Suppressor macrophage (primary cell): ENCODE measurements around the gene PSMA8.
"Not testable (repeated sequence)": the region's sequence is repeated elsewhere in the genome, so short reads cannot be mapped to it uniquely, and the experiment has no call there.

Experiments
- DNase-seq, 4 experiments: peaks; one replicate each; pipeline ENCODE4 v3.0.0-alpha.2; 2020 to 2022
- total RNA-seq, 17 experiments: gene quantifications; one replicate each; lab custom pipeline; 2026; ENCODE audit warnings: mixed read lengths in 6 of 17, inconsistent platforms in 3 of 17; lab: John Stamatoyannopoulos, UW

PSMA8 gene
- total RNA-seq, result 0 to 0.11 (median 0) reads per million in 17 experiments

- peak in 3 of 4 experiments; percentile 17 to 45 (median 22) for DNase-seq
Measured at GRCh38 chr18:26133652-26134051, at the start of gene PSMA8. PSMA8 (plus strand) TSS chr18:26133869; CDS start chr18:26133966, 97 bp downstream.

GRCh38 chr18:26085056-26085455 lies 48.6 kb upstream of the PSMA8 start:
- DNase-seq, result no peak

- DNase-seq, result no peak
Measured at GRCh38 chr18:26086959-26087358, 46.7 kb upstream of the PSMA8 start.

GRCh38 chr18:26088487-26088886 lies 45.2 kb upstream of the PSMA8 start:
- peak in 2 of 4 experiments; percentile 5 to 11 for DNase-seq

- DNase-seq, result peak in 2 of 4 experiments; percentile 6 to 23
Measured at GRCh38 chr18:26089293-26090129, 44.2 kb upstream of the PSMA8 start.

GRCh38 chr18:26090130-26091046 lies 43.3 kb upstream of the PSMA8 start, which contains the start of gene SS18:
SS18 (minus strand) TSS chr18:26090613; CDS start chr18:26090569, 44 bp downstream.
- DNase-seq, result peak; percentile 95 to 98 (median 98)

- no peak for DNase-seq
Measured at GRCh38 chr18:26091047-26091630, 42.5 kb upstream of the PSMA8 start.

GRCh38 chr18:26096852-26097251 lies 36.8 kb upstream of the PSMA8 start:
- no peak for DNase-seq

- no peak for DNase-seq
Measured at GRCh38 chr18:26097563-26097962, 36.1 kb upstream of the PSMA8 start.

GRCh38 chr18:26103579-26103978 lies 30.1 kb upstream of the PSMA8 start:
- DNase-seq, result peak in 1 of 4 experiments; percentile 10

- DNase-seq, result no peak
Measured at GRCh38 chr18:26104035-26104434, 29.6 kb upstream of the PSMA8 start.

GRCh38 chr18:26119246-26119645 lies 14.4 kb upstream of the PSMA8 start:
- no peak for DNase-seq

GRCh38 chr18:26121476-26121875 lies 12.2 kb upstream of the PSMA8 start:
- DNase-seq, result no peak

- DNase-seq, result not testable (repeated sequence)
Measured at GRCh38 chr18:26121994-26122393, 11.7 kb upstream of the PSMA8 start.

GRCh38 chr18:26127786-26128185 lies 5.9 kb upstream of the PSMA8 start:
- no peak for DNase-seq

- DNase-seq, result not testable (repeated sequence)
Measured at GRCh38 chr18:26128192-26128591, 5.5 kb upstream of the PSMA8 start.

GRCh38 chr18:26134107-26134506 lies 438 bp downstream of the PSMA8 start:
- DNase-seq, result no peak

- DNase-seq, result no peak
Measured at GRCh38 chr18:26135548-26135947, 1.9 kb downstream of the PSMA8 start.

- DNase-seq, result no peak
Measured at GRCh38 chr18:26157326-26157725, 23.7 kb downstream of the PSMA8 start.

- peak in 2 of 4 experiments; percentile 3 to 9 for DNase-seq
Measured at GRCh38 chr18:26159353-26159752, 25.7 kb downstream of the PSMA8 start.

GRCh38 chr18:26164571-26164970 lies 30.9 kb downstream of the PSMA8 start:
- no peak for DNase-seq

GRCh38 chr18:26167592-26167991 lies 33.9 kb downstream of the PSMA8 start:
- not testable (repeated sequence) for DNase-seq

- DNase-seq, result no peak
Measured at GRCh38 chr18:26175481-26175880, 41.8 kb downstream of the PSMA8 start.
